CD4-positive, alpha-beta T cell treated with Interleukin-15 for 4 hours (primary cell): ENCODE data around the gene SYNPO.

Experiments used
- DNase-seq: peaks from one replicate; pipeline ENCODE4 v3.0.0-alpha.2; 2020; ENCODE audit warnings: low spot score

SYNPO gene, protein sequence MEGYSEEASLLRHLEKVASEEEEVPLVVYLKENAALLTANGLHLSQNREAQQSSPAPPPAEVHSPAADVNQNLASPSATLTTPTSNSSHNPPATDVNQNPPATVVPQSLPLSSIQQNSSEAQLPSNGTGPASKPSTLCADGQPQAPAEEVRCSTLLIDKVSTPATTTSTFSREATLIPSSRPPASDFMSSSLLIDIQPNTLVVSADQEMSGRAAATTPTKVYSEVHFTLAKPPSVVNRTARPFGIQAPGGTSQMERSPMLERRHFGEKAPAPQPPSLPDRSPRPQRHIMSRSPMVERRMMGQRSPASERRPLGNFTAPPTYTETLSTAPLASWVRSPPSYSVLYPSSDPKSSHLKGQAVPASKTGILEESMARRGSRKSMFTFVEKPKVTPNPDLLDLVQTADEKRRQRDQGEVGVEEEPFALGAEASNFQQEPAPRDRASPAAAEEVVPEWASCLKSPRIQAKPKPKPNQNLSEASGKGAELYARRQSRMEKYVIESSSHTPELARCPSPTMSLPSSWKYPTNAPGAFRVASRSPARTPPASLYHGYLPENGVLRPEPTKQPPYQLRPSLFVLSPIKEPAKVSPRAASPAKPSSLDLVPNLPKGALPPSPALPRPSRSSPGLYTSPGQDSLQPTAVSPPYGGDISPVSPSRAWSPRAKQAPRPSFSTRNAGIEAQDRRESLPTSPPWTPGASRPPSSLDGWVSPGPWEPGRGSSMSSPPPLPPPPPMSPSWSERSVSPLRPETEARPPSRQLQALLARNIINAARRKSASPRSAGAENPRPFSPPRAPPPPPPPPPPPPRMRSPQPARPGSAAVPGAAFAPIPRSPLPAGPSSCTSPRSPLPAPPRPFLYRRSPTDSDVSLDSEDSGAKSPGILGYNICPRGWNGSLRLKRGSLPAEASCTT

DNA sequence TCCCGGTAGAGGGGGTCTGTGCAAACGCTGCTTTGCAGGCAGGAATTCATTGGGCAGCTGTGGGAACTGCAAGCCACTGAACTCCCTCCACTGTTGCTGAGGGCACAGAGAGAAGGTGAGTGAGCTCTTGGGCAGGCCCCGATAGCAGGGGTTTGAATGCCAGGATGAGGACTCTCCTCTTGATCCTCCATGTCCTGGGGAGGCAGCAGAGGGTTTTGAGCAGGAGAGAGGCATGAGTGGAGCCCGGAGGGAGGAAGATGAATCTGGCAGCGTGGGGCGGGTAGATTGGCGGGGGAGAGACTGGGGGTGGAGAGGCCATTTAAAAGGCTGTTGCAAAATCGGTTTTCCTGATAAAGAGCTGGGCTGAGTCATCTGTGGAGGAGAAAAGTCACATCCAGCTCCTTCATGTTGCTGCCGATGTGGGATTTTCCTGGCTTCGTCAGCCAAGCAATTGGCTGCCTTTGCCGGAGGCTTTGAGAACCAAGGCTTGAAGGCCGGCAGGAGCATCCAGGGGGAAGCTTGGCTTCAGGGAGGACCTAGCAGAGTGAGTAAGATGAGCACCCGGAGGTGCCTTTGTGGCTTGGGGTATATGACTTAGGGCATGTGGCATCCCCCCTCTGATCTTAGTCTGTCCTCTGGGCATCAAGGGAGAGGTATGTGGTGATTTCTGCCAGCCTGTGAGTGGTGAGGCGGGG, at the start of gene SYNPO:
Gene SYNPO, plus strand, starts transcription at position 350 of the 695 bp plus-strand sequence. CDS start 7,616 bp downstream, outside the sequence.
- DNase-seq, result no peak

DNA sequence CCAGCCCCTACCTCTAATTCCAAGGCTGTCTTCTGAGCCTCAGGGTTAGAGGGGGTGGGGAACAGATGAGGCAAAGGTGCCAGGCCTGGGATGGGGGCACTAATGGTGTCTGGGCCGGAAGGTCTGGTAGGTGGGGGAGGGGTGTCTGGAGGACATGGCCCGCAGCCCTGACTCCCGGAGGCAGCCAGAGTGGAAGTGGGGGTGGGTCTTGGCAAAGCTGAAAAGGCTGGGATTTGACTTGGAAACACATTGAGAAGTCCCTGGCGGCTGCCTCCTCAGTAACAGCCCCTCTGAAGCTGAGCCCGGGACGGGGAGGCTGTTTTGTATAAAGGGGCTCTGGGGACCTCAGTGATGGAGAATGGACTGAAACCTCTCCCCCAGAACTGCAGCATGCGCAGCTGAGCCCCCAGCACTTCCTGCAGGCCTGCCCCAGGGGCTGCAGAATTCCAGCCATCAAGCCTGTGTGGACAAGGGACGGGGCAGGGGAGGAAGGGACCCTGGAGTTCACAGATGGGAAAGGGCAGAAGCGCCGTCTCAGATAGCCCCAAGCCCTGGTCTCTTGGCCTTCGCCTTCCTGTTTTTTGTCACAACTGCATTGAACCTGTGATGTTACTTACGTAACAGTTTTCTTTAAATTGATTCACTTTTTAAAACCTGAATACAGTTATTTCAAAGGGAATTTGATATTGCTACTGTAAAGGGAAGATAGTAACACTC, 49.3 kb upstream of the SYNPO start:
- no peak for DNase-seq

DNA sequence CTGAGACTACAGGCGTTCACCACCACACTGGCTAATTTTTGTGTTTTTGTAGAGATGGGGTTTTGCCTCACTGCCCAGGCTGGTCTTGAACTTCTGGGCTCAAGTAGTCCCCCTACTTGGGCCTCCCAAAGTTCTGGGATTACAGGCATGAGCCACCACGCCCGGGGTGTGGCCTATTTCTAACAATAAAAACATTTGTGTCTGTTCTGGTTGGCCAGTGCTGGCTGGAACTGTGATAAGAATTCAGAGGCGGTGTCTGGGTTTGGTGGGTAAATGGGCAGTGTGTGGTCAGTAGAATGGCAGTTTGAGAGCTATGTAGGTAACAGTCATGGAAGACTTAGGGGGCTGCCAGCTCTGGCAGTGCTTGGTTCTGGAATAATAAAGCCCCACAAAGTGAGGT, 46.9 kb upstream of the SYNPO start:
- DNase-seq, result no peak

DNA sequence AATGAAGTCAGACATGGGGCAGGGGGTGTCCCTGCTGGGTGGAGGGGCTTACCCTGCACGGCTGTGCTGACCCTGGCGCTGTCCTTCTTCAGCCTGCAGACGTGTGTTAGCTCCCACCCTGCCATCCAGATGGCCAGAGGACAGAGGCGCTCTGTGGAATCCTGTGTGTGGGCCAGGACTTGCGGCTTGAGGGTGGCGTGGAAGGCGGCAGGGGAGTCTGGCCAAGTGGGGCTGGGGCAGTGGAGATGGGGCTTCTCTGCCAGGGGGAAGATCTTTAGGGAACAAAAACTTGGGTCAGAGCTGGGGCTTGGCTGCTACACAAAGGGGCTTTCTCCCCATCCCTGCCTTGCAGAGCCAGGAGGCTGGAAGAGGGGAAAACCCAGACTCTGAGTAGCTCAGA, 46.5 kb upstream of the SYNPO start:
- no peak for DNase-seq

DNA sequence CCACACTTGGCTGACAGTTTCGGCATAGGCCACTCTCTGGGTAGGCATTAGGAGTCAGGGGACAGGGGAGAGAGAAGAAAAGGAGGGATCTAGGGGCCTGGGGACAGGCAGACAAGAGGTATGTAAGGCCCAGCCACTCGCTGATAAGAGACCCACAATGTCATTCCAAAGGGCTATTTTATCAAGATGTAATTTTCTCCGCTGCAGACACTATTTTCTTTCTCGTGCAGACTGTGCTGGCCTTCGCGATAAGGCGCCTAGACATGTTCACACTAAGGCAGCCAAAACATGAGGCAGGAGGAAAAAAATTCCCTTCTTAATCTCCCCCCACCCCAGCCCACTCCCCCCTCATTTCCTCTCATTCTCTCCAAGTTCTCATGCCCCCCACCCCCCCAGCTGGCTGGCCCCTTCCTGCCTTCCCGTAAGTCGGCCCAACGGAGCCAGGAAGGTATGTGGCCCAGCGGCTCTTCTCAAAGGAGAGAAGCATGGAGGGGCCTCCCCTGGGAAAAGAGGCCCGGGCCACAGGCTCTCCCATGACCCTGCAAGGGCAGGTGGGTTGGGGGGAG, 44.9 kb upstream of the SYNPO start:
- no peak for DNase-seq

DNA sequence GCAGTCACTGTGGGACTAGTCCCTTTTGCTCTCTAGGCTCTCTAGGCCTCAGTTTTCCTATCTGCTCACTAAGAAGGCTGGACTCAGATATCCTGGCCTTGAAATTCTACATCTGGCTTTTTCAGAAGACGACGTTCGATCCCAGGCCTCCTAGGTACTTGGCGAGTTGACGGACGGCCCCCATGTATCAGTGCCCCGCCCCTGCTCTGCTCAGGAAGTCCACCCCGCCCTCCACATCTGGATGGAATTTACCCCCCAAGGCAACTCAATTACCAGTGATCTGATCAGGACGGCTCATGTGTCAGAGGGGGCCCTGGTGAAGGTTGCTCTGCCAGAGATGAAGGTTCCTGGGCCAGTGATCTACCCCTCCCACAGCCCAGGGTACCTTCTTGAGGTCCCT, 44.1 kb upstream of the SYNPO start:
- DNase-seq, result no peak

DNA sequence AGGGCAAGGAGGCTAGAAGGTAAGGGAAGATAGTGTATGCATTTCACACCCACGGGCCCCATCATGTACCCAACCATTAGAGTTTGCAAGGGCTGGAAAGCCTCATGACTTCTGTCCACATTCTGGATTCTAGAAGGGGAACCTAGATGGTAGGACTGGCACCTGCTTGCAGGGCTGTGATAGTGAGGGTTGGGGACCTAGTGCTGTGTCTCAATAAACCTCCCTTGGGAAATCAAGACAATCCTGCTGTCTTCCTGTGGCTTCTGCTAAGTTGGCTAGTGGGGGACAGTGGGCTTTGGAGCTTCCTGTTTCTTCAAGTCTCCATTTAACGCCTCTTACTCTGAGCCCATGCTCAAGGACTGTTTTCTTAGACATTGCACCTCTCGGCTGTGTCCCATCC, 43.6 kb upstream of the SYNPO start:
- DNase-seq, result no peak

DNA sequence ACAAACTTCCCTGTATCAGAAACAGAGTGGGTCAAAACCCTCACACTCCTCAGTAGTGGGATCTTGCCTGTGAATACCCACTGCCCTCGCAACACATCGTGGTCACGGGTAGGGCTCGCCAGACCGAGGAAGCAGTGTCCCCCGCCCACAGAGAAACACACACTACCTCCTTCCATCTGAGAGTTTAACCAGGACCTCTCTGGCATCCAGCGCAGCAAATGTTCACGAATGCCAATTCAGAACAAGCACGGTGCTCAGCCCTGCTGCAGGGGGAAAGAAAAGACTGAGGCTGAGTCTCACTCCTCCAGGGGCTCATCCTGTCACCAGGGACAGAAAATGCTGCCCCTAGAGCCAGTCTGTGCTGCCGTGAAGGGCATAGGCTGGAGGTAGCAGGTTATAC, 42.5 kb upstream of the SYNPO start:
- DNase-seq, result no peak

DNA sequence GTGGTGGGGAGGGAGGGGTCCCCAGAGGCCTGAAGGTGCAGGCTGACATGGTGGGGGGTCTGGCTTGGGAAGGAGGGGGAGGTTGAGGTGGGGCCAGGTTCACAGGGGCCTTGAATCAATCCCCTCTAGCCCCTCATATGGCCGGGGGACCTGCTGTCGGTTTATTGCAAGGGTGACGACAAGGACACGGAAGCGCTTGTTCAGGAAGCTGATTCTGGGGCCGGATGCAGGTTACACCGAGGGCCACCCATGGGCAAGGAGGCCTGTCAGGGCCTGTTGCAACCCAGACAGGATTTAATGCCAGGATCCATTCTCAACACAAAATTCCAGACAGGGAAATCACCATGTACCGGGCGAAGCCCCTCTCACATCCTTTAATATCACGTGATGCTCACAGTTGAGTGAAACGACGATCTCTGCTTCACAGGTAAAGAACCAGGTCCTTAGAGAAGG, 41.6 kb upstream of the SYNPO start:
- DNase-seq, result no peak

DNA sequence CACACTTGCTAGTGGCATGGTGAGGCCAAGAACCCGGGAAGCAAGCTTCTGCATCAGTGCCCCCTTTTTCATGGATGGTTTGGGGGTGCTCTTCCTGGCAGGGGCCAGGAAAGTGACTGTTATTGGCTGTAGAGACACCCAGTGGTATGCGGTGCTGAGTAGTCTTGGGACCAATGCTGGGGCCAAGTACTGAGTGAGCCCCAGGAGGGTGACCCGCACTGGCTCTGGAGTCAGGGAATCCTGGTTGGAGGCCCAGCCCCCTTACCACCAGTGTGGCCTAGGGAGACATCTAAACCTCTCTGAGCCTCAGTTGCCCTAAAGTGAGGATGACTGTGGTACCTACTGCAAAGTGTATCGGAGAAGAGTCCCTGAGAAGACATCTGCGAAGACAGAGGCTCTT, 41.2 kb upstream of the SYNPO start:
- no peak for DNase-seq

DNA sequence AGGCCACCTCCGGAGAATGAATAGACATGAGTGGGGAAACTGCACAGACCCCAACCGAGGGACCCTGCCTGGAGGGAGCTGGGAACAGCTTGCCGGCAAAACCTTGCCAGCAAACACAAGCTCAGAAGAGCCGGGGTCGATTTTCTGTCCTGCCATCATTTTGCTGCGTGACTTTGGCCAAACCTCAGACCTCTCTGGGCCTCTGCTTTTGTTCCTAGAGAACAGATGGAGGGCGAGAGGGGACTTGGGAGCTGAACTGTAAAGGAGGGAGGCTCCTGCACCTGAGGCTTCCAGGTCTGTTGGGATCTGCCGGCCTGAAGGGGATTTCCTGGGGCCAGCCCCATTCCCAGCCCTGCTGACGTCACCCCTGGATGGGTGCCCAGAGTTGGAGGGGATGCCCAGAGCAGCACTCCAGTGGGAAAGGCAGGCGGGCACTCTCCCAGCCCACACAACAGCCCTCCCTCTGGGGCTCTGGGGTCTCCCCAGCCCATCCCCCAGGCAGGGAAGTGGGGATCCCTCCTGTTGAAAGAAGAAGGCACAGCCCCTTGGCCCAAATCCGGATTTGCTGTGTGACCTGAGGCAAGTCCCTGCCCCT, 40.4 kb upstream of the SYNPO start:
- DNase-seq, result no peak

DNA sequence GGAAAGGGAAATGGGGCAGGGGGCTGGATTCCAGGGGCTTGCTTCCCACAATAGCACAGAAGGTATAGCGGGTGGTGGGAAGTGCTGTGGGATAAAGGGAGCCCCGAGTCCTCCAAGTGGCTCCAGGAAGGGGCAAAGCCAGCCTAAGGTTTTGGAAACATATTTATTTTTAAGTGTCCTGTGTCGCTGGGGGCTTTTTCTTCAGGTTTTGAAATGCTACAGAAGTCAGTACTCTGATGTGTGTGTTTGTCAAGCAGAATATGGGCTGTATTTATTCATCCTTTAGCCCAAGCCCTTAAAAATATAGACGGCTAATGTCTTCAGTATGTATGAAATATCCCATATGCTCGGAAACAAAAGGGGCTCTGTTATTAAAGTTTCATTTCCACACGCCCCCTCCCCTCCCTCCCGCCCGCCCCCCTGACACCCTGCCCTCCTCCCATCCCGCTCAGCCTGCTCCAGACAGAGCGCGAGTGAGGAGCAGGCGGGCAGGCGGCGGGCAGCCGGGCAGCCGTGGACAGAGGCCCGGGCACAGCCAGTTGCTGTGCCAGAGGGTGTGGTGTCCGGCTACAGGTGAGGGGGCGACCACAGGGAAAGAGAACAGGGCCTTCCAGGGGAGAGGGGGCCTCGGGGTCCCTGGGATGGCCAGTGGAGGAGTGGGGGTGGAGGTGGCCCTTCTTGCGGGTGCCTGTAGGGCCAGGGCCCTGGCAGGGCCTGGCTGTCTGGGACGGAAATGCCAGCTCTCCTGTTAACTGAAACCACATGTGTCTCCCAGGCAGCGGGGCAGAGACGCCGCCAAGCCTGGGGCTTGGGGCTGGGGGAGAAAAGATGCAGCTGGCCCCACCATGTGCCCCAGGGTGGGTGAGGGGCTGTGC, 39.6 kb upstream of the SYNPO start:
- DNase-seq, result no peak

DNA sequence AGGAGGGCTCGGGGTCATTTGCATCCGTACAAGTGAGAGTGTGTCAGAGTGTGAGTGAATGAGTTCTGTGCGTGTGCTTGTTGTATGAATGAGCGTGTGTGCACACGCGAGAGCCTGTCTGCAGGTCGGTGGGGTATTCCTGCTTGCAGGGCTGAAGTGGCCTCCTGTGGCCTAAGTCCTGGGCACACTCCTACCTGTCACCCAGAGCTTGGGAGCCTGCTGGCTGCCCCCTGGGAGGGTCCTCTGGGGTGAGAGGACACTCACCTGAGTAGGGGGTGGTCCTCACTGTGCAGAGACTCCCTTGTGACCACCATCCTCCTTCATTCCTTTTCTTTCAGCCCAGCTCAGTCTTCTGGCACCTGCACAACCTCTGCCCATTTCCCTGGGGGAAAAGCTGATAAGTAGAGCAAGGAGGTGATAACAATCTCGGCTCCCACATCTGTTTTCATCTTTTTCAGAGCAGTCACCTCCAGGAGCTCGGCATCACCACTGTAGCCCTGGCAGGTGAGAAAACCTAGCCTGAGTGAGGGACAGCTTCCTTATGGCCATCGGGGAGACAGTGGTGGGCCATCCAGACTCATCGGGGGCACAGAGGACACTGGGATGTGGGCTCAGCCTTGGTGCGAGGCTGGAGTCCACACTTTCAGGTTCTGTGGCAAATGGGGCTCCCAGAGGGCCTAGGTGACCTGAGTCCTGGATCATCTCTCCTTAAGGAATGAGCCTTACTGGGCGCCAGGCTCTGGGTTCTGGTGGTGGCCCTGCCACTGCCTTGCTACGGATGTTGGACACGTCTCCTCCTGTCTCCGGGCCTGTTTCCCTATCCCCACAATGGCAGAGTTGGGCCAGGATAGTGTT, 38.7 kb upstream of the SYNPO start:
- DNase-seq, result no peak

DNA sequence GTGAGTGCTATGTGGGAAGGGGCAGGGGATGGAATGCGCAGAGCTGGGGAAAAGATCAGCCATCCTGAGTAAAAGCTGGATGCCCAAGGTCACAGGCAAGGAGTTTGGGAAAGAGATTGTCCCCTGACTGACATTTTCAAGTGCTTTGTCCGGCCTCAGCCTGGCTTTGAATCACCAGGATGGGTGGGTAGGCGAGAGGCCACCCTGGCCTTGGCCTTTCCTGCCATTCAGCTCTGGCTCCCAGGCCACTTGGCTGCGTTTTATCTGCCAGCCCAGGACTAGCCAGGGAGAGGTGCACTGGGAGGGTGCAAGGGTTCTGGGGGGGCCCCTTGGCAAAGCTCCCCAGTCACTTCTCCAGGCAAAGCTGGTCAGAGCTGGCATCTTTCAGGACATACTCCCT, 37.4 kb upstream of the SYNPO start:
- DNase-seq, result no peak

DNA sequence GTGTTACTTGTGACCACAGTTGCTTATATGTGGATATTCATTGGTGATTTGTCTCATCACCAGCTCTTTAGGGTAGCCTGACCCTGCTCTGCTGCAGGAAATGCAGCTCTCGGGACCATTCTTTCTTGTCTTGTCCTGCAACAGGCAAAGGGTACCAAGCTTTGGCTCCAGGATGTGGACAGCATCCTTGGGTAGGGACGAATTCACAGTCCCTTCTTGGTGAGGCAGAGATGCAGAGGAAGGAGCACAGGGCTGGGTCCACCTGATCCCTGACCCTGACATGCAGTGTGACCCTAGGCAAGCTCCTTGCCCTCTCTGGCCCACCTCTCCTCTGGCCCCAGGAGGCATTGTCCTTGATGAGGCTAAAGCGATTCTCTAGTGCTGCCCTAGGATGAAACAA, 37.0 kb upstream of the SYNPO start:
- DNase-seq, result no peak

DNA sequence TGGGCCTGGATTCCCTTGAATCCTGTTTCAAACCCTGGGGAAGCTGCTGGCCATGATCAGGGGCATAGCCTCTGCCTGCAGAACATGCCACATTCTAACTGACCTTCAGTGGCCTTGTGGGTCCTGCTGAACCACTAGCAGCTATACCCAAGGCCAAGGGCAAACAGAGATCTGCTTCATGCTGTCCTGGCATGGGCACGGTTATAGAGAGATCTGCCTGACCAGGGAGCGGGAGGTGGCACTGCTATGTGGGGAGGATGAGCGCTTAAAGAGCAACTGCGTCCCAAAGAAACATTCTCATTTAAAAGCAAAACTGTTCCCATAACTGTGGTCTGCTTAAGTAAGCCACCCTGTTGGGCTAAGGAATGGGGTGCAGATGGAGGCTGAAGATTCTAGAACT, 36.5 kb upstream of the SYNPO start:
- DNase-seq, result no peak

DNA sequence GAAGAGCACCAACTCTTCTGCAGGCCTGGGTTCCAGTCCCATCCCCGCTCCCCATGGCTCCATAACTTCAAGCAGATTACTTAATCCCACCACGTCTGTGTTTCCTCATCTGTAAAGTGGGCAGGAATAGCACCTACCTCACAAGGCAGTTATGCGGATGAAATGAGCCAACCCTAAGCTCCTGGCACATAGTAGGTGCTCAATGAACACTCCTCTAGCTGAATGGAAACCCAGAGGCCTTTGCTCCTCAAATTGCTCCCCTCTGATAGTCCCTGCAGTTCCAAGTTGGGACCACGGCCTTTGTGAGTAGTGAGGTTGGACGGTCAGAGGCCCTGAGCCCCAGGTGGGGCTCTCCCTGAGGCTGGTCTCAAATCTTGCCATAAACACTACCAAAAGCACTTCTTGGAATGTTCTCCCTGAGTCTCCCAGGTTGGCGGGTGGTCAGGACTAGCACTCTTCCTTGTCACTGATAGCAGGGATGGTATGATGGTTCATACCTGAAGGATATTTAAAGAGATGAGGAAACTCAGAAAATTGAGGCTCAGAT, 35.5 kb upstream of the SYNPO start:
- DNase-seq, result no peak

DNA sequence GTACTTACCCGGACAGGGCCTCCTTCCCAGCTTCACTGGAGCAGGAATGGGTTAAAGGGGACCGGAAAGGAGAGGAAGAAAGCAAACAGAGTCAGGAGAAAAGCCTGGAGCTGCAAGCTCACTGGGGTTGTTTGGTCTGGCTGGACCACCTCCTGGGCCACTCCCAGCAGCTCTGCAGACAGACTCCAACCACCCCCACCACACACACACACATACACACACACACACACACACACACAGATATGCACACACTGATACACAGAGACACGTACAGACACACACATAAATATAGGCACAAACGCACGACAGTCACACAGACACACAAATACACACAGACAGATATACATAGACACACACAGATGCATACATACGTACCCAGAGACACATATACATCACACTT, 34.9 kb upstream of the SYNPO start:
- no peak for DNase-seq

DNA sequence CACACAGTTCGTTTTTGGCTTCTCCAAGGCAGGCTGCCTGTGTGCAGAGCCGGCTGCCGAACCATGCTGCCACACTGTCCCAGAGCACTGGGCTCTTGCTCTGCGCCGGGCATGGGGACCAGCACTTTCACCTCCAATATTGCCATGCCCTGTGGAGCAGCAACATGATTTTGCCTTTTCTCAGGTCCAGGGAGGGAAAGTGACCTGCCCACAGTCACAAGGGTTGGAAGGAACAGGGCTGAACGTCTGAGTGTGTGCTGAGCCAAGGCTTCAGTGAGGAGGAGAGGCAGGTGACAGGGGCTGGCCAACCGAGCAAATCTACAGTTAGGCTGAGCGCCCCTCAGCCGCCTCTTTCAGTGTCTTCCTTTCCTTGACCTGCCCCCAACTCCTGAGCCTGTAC, 34.0 kb upstream of the SYNPO start:
- DNase-seq, result no peak
